ENCODE data around the gene GRK2.
"Not testable (repeated sequence)": the region's sequence is repeated elsewhere in the genome, so short reads cannot be mapped to it uniquely, and the experiment has no call there.

DNA sequence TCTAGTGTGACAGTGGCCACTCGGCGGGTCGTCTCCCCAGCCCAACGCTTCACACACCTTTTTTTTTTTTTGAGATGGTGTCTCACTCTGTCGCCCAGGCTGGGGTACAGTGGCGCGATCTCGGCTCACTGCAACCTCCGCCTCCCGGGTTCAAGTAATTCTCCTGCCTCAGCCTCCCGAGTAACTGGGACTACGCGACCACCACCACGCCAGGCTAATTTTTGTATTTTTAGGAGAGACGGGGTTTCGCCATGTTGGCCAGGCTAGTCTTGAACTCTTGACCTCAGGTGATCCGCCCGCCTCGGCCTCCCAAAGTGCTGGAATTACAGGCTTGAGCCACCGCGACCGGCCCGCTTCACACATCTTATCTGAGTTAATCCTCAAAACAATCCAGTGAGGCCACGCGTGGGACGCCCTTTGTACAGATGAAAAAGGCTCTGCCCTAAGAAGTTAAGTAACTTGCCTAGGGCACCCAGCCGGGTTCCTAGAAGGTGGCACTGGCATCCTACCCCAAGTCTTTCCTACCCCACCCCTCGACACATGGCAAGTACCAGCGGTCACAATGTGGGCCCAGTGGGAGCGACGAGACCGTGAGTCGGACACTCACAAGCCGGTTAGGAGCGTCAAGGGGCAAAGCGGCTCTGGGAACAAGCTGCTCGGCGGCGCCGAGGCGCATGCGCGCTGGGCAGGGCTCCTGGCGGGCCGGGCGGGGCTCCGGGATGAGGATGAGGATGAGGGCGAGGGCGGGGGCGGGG is 5.2 kb upstream of the GRK2 start:
- TF ChIP-seq, protein P1, sequence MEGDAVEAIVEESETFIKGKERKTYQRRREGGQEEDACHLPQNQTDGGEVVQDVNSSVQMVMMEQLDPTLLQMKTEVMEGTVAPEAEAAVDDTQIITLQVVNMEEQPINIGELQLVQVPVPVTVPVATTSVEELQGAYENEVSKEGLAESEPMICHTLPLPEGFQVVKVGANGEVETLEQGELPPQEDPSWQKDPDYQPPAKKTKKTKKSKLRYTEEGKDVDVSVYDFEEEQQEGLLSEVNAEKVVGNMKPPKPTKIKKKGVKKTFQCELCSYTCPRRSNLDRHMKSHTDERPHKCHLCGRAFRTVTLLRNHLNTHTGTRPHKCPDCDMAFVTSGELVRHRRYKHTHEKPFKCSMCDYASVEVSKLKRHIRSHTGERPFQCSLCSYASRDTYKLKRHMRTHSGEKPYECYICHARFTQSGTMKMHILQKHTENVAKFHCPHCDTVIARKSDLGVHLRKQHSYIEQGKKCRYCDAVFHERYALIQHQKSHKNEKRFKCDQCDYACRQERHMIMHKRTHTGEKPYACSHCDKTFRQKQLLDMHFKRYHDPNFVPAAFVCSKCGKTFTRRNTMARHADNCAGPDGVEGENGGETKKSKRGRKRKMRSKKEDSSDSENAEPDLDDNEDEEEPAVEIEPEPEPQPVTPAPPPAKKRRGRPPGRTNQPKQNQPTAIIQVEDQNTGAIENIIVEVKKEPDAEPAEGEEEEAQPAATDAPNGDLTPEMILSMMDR (conservative IDR thresholded peaks at IDR 0.05; ENCODE audit: low read depth, low read length) = not testable (repeated sequence)
- TF ChIP-seq EZH2 (IDR thresholded peaks at IDR 0.05; ENCODE audit: borderline replicate concordance, low read depth, low read length, poor library complexity, severe bottlenecking) = not testable (repeated sequence)

Measured in A673 (cell line).